Astrocyte of the hippocampus (primary cell): ENCODE measurements around the gene DLX1.
A peak's percentile ranks its signal among the peaks of the same experiment; 100 is the strongest.

Experiments
- DNase-seq: peaks from one replicate; pipeline ENCODE4 v3.0.0; 2011; ENCODE audit warnings: low read depth, low spot score

DLX1 gene

DNA sequence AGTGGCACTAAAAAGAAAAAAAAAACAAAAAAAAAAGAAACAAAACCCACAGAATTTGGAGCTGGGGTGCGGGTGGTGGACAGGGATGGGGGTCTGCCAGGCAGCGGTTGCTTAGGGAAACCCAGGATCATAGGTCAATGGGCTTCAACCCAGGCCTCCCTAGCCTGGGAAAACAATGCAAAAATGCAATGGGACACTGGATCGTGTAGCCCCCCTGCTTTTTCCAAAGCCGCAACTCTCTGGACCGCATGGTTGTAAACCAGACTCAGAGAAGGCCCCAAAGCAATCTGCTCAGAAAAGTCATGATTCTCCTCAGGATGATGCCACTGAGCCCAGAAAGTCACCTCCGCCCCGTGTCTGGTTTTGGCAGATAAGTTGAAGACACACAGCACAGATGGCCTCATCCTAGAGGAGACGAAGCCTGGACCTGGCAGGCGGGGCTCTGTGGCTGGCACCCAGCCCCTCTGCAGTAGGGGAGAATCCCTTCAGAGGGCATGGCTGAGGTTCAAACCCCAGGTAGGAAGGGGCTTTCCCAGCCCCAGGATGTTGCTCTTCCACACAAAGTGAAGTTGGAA, 12.3 kb downstream of the DLX1 start:
- DNase-seq: no peak

DNA sequence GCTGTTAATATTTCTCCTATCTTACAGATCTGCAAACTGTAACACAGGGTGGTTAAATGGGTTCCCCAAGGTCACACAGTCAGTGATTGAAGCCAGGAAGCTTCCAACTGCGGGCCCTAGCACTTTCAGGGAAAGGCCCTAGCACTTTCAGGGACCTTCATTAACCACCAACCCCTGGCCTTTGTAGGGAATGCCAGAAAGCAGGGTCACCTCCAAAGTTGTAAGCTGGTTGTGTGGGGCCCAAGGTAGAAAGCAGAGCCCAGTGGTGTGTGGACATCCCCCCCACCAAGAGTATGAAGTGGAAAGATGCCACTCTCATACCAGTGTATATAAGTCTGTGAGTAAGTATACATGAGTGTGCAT, 13.0 kb downstream of the DLX1 start:
- DNase-seq: no peak

DNA sequence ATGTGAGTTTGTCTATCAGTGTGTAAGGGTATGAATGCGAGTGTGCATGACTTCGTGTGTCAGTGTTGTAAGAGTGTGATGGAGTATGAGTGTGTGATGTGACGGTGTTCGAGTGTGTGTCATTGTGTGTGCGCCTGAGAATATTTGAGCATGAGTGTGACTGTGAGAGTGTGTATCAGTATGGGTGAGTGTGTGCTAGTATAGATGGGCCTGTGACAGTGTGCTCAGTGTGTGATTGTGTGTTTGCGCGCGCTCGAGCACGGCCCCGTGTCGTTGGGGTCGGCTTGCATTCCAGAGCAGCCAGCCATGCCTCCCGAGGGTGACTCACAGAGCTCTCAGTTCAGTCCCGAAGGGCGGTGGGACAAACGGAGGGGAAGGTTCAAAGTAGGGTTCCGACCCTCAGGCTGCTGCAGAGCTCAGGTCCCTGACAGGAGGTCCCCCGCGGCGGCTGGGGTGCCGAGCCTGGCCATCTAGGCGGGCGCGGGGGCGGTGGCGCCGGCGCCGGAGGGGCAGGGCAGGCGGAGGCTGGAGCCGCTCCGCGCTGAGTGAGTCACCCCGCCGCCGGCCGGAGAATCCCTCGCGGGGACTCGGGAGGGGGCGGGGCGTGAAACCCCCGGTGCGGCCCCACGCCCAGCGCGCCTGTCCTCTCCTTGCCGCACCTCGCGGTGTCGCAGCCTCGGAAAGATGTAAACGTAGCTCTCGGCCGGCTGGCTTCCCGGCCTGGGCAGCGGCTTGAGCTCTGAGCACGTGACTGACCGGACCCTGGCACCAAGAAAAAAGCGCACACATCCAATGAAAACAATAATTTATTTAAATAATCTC, 13.6 kb downstream of the DLX1 start:
- peak; percentile 87 for DNase-seq

DNA sequence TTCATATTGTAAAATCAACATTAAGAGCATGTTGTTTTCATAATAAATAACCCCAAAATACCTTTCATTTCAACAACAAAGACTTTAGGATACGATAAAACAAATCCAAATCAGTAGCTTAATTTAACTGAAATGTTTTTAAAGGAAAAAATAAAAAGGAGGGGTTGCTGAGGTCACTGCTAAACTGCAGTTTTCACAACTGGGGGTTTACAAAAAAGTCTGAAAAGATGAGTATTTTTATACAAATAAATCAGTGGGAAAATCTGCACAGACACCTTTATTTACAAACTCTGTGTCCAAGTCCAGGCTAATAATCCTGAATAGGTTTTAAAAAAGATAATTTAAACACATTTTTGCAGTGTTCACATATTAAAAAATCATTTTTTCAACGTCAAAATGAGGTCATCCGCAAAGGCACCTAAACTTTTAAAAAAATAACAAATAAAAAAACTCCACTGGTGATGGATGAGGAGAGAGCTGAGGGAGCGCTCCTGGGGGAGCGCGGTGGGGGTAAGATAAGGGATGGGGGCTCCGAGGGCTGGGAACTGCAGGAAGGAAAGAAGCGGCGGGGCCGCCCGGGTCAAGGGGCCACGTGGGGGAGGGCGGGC, 14.3 kb downstream of the DLX1 start:
- DNase-seq: no peak

DNA sequence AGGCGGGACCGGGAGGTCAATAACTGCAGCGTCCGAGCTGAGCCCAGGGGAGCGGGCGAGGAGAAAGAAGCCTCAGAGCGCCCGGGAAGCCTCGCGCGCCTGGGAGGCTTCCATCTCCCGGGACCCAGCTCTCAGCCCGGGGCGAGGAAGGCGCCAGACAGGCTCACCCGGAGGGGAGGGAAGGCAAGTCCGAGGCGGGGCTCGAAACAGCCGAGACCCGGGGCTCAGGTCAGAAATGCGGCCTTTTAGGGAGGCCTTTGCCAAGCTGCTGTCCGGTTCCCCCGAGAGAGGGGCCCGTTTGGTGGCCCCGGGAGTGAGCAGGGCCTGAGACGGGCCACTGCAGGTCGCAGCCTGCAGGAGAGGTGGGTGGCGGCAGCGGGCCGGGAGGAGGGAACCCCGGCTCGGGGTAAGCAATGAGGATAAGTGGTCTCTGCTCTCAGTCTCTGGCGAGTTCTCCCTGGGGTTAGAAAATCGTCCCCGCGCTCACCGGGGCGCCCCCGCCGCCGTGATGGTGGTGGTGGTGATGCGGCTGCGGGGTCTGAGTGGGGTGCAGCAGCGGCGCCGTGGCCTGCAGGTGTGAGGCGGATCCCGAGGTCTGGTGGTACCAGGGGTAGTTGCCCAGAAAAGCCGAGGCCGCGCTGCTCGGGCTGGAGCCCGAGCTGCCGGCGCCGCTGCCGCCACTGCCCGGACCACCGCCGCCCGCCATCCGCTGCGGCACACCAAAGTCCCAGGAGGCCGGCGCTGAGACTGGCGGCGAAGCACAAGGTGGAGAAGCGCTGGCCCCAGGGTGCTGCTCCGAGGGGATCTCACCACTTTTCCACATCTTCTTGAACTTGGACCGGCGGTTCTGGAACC, 15.0 kb downstream of the DLX1 start:
- DNase-seq: no peak

DNA sequence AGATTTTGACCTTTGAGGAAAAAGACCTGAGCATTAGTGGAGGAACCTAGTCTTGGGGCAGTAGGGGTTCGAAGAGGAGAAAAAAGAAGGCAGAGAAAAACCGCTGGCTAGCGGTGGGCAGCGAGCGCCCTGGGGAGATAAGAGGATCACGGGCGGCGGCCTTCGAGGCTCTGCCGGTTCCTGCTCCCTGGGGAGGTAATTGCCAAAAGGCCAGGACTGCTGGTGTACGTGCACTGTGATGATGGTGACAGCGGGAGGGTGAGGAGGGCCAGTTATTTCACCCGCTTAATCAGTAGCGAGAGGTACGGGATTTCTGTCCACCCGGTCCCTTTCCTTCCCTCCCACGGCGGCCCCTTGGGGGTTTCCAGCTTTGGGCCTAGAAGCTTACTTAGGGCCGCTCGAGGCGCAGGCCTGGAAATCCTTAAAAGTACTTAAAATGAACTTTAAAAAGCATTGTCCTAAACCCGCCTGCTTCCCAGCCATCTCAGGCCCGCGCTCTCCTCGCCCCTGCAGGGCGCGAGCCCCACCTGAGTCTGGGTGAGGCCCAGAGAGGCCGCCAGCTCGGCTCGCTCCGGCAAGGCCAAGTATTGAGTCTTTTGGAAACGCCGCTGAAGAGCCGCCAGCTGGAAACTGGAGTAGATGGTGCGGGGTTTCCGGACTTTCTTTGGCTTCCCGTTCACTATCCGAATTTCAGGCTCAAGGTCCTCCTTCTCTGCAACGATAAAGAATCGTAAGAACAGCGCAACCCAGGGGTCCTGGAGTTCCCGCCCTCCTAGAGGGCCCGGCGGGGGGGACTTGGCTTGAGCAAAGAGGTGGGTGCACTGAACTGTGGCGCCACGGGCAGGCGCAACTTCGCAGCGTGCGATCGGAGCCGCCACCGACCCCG, 15.9 kb downstream of the DLX1 start:
- no peak for DNase-seq

DNA sequence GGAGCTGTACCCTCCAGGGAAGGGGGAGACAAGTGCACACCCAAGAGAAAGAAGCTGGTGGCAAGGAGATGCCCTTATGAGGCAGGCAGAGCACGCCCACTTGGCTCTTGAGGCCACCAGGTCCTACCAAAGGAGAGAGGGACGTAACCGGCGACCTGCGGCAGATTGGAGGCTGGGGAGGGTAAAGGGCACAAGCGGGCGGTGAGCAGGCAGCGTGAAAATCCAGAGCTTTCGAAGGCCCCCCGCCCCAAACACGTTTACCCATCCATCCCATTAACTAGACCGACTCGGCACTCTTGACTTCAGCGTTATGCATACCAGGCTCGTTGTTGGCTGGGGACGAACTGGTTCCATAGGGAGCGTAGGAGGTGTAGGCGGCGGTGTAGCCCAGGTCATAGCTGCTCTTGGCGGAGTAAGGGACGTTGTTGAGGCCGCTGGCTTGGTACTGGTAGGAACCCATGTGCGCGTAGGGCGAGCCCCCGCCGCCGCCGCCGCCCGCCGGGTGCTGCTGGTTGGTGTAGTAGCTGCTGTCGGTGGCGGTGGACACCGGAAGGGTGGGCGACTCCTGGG, 16.6 kb downstream of the DLX1 start:
- DNase-seq: no peak

DNA sequence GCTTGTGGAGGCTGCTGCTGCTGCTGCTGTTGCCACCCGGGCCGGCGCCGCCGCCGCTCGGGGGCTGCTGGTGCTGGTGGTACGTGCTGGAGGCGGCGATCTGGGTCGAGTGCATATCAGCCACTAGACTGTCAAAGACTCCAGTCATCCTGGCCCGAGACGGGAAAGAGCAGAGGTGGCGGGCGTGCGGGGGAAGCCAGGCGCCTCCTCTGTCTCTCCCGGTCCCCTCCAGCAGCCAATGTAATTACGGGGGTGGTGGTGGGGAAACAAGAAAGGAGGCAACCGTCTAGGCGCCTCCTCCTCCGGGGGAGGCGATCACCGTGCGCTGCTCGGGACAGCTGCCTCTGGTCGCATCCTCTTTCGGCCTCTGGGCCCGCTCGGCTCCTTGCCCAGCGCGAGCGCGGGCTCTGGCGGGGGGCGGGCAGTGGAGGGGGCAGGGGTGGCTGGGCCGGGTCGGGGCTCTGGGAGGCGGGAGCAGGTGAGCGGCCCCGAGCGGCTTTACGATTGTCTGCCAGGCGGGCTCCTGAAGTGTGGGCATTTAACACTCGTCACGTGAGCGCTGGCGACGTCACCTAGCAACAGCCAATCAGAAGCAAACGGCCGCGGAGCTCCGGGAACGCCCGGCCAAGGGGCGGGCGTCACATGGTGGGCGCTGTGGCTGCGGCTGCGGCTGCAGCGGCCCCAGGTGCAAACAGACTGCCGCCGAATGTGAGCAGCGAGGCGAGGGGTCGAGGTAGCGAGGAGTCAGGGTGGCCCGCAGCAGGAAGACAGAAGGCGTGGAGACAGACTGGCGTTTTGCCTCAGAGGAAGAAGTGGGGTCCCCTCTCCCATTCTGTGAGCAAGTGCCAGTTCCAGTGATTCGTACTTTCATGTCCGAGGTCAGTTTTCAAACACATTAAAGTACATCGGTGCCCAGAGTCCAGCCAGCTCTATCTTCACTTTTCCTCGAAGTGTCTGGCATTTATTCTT, 17.4 kb downstream of the DLX1 start, which contains the start of gene DLX2:
Gene DLX2, minus strand, starts transcription at position 510 of the 969 bp plus-strand sequence. Its CDS starts 362 bp downstream, at position 148.
- DNase-seq: peak; percentile 94

DNA sequence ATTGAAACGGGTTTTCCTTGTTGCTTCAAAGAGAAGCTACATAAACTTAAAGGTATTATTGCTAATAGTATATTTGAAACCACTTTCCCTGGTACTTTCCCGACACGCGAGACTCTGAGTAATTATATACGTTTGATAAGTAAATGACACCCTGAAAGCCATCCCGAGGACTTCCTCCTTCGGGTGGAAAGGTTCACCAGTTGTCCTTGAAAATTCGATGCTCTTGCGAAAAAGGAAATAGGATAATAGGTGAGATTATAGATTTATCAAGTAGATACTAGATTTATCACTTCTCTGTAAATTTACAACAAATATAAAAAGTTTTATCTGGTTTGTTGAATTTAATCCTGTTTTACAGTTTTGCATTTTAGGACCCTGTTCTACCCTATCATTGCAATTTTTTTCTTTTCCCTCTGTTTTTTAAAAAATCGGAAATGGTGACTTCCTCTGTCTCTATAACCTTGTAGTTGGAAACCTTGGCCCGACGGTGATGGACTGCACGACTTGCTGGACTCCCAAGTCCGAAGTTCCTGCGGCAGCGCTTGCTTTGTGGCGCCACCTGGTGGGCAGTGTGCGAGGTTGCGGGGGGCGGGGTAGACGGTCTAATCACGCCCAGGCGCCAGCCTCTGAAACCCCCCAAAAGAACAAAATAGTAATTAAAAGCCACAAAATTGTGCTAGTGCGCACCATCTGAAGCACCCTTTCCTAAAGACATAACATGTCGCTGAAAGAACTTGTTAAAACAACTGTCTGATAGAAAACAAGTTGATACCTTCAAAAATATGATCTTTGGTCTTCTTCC, 18.4 kb downstream of the DLX1 start:
- peak; percentile 94 for DNase-seq

DNA sequence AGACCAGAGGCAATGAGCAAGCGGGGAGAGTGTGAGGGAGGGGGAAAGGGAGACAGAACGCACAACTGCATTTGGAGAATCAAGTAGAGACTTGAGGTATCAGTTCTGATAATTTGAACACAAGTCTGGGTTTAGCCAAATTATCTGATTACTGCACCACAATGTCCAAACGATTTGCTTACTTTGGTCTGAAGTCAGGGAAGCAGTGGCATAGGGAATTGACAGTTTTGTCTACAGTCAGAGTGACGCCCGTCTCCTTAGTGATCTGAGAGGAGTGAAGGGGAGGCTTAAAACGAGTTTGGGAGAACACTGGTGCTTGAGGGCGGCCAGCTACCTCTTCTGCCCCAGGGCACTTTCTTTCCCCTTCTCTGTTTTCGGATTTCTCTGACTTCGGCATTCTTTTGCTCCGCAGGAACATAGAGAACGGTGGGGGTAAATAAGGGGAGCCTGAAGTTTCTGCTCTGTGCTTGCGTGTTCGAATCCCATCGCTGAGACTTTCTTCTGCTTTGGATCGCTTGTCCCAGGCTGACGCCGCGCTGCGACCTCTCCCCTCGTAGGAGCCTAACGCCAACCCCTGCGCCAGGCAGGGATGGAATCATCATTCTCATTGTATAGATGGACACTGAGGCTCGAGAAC, 20.3 kb downstream of the DLX1 start:
- peak; percentile 10 for DNase-seq

DNA sequence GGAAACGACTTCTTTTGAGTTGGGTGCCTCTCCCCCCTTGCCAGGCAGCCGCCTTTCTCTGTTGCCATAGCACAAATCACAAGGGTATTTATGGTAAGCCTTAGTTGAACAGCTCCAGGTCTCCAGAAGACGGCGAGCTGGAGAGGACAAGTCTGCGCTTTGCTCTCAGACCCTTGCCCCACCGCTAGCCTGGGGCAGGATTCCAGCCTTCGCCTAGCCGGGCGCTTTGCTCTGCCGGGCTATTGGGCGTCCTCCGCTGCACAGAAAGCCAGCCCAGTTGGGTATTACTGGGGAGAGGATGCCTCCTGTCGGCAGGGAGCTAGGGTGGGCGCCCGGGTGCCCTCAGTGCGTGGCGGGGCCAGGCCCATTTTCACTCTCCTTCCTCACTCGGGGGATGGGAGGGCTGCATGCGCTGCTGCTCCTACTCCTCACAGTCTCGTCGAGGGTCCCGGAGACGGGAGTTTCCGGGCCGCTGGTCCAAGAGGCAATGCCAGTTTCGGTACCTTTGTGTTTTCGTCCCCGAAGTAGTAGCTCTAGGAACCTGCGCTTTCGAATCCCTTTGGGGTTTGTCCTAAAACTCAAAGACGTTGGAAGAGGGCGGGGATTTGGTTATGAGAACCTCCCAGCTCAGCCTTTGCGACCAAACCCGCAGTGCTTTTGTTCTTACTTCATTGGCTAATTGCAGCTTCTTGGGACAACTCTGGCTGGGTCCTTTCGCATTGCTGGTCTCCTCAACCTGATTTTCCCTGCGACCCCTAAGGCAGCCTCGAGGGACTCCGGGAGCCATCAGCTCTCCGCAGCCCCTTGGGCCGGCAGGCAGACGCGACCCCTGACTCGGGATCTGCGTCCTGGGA, 21.0 kb downstream of the DLX1 start:
- peak; percentile 68 for DNase-seq

DNA sequence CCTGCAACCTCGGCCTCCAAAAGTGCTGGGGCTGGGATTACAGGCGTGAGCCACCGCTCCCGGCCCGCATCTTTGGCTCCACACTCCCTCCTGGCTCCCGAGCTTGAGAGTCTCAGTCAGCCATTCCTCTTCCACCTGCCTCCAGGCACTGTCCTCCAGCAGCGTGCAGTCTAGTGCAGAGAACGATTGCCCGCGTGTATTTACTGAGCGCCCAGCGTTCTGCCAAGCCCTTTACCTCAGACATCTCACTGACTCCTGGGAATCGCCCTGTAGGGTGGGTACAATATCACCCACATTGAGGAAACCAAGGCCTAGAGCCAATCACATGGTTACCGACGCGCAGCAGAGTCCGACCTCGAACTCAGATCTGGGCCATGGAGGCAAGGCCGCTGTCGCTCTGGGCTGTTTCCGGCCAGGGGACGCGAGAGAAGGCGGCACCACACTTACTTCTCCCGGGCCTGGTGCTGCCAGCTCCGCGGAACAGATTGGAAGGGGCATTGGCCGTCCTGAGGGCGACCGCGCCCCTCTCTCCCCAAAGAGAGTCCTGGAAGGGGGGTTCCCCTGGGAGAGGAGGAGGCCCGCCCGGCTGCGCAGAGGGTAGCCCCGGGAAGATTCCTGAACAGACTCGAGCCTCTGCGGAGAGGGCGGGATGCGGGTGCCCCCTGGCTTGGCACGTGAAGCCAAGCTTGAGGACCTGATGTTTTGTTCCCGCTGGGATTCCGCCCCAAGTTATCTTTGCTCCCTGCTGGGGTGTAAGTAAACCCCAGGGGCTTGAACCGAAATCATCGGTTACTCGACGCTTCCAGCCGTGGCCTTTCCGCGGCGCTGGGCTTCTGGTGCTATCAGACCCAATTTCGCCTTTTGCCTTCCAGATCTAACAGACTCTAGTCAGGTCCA, 22.6 kb downstream of the DLX1 start:
- no peak for DNase-seq

DNA sequence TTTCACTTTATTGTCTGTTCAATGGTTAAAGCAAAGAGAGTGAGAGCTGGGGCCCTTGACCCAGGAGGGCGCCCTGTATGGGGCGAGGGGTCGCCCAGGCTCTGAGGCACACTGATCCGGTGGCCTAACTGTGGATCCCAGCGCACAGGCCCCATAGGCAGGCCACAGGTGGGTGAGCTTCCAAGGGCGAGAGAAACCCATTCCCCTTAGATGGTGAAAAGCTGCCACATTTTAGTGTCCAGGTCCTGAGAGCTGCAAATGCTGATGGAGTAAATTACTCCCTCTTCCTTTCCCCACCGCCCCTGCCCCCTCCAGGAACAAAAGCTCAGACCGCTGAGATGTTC, 23.3 kb downstream of the DLX1 start:
- no peak for DNase-seq

DNA sequence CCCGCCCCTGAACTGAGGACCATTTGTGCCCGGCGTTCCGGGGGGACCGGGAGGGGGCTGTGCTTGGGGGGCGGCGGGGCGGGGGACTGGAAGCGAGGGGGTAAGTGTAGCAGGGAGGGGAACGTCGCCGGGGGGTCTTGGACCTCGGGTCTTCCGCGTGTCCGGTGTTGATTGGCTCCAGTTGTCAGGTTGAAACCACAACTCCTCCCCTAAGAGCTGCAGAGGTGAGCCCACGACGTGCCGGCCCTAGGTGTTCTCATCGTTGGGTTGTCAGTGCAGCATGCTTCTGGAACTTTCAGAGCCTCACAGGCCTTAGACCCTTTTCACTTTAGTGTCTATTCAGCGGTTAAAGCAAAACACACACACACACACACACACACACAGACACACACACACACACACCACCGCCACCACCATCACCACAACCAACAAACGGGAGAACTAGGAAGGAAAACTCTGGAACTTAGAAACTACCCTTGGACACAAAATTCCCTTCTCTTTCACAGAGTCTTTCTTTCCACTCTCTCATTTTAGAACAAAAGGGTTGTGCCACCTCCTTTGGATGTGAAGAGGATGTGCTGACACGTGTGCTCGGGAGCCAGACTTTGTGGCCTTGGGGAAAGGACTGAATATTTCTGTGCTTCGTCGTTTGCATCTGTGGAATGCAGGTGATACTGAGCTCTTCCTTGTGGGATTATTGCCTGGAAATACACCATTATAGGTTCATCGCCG, 24.1 kb downstream of the DLX1 start:
- no peak for DNase-seq

DNA sequence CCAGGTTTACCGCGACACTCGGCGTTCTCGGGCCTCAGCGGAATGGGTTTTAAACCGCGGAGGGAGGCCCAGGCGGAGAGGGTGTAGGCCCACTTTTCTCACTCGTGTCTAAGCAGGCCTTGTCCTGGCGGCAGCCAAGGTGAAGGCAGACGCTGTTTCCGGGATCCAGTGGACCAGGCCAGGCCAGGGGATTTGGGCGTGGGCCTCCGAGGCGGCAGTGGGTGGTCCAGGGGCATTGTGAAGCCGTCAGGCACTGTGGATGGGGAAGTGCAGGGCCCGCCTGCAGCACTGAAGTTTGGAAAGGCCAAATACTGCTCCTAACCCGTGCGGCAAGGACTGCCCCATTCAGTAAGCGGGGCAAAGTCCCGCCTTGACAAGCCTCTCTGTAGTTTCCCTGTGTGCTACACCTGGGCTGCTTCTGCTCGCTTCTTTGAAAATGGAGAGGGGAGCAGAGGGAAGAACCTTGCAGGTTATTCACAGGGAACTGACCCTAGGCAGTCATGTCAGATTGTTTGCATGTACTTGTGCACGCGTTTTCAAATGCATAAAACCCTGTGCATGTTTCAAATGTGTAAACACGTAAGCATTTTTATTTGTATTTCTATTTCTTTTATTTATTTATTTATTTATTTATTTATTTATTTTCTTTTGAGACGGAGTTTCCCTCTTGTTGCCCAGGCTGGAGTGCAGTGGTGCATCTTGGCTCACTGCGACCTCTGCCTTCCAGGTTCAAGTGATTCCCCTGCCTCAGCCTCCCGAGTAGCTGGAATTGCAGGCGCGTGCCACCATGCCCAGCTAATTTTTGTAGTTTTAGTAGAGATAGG, 24.9 kb downstream of the DLX1 start:
- DNase-seq: no peak
